Stomach (tissue), 4 donors: Measurements from ENCODE around the gene KPNB1.

ENCODE experiments used
- POLR2AphosphoS5 ChIP-seq, 3 donors: sonication (generic); formaldehyde crosslinking; IDR thresholded peaks; one replicate each; pipeline ENCODE4 v1.6.1; 2016; ENCODE audit warnings: antibody characterized with exemption in 3 of 3
- TF ChIP-seq, protein P1 (sequence below), 7 experiments: fragments of 450-650 bp in 4 of 7; fragments of 200-600 bp in 3 of 7; sonication (generic) in 3 of 7; IDR thresholded peaks; one replicate each; pipeline ENCODE4 v1.5.1; 2016 to 2019; ENCODE audit warnings: antibody characterized with exemption in 7 of 7, control low read depth in 2 of 7, mild to moderate bottlenecking in 1 of 7

GRCh38 chr17:47611372-47612350, 38.1 kb upstream of the KPNB1 start:
- TF ChIP-seq, protein P1, sequence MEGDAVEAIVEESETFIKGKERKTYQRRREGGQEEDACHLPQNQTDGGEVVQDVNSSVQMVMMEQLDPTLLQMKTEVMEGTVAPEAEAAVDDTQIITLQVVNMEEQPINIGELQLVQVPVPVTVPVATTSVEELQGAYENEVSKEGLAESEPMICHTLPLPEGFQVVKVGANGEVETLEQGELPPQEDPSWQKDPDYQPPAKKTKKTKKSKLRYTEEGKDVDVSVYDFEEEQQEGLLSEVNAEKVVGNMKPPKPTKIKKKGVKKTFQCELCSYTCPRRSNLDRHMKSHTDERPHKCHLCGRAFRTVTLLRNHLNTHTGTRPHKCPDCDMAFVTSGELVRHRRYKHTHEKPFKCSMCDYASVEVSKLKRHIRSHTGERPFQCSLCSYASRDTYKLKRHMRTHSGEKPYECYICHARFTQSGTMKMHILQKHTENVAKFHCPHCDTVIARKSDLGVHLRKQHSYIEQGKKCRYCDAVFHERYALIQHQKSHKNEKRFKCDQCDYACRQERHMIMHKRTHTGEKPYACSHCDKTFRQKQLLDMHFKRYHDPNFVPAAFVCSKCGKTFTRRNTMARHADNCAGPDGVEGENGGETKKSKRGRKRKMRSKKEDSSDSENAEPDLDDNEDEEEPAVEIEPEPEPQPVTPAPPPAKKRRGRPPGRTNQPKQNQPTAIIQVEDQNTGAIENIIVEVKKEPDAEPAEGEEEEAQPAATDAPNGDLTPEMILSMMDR (IDR thresholded peaks at IDR 0.05) = no peak
- TF ChIP-seq POLR2AphosphoS5 (IDR thresholded peaks at IDR 0.05) = no peak
